Measurements from ENCODE around the gene TMED10.

GRCh38 chr14:75107186-75107585, 69.2 kb downstream of the TMED10 start:
- TF ChIP-seq CTCF (IDR thresholded peaks at IDR 0.05; ENCODE audit: low read depth, low read length), result no peak
- TF ChIP-seq EZH2phosphoT487 (IDR thresholded peaks at IDR 0.05; ENCODE audit: low read depth), result no peak

Data from OCI-LY3 (cell line).